Measurements from ENCODE around the gene KHNYN. TPM values are rescaled to one million over a fixed set of nuclear protein-coding genes. Genes with fewer than 3 reads are reported as not detected.
"Not testable (repeated sequence)": the region's sequence is repeated elsewhere in the genome, so short reads cannot be mapped to it uniquely, and the experiment has no call there.

Gene KHNYN
- total RNA-seq, 1 experiment from 2014 or later: 63.0 TPM

GRCh38 chr14:24473211-24473610 lies 43.5 kb downstream of the KHNYN start:
- Mint-ChIP-seq H3K9me3 (ENCODE audit: unreplicated experiment) (no peaks in the 10 kb centered on the region), H3K27ac (ENCODE audit: low read depth, unreplicated experiment) (no peak overlapping the region), H3K27me3 (ENCODE audit: insufficient read depth, unreplicated experiment) (no peaks in the 10 kb centered on the region), H3K4me1 (ENCODE audit: insufficient read depth, unreplicated experiment) (no peaks in the 10 kb centered on the region), H3K4me3 (ENCODE audit: unreplicated experiment) (no peak overlapping the region), H3K36me3 (ENCODE audit: insufficient read depth, unreplicated experiment) (no peaks in the 10 kb centered on the region)
- DNase-seq (ENCODE audit: unreplicated experiment): no peak
- TF ChIP-seq, protein P1, sequence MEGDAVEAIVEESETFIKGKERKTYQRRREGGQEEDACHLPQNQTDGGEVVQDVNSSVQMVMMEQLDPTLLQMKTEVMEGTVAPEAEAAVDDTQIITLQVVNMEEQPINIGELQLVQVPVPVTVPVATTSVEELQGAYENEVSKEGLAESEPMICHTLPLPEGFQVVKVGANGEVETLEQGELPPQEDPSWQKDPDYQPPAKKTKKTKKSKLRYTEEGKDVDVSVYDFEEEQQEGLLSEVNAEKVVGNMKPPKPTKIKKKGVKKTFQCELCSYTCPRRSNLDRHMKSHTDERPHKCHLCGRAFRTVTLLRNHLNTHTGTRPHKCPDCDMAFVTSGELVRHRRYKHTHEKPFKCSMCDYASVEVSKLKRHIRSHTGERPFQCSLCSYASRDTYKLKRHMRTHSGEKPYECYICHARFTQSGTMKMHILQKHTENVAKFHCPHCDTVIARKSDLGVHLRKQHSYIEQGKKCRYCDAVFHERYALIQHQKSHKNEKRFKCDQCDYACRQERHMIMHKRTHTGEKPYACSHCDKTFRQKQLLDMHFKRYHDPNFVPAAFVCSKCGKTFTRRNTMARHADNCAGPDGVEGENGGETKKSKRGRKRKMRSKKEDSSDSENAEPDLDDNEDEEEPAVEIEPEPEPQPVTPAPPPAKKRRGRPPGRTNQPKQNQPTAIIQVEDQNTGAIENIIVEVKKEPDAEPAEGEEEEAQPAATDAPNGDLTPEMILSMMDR (IDR thresholded peaks at IDR 0.05; ENCODE audit: unreplicated experiment): no peak
- no TSS peak for BruUV-seq (replicated peaks)
- intact Hi-C loops (cut with micrococcal nuclease): no loop called here
- ChIA-PET CTCF (no interaction called here), POLR2A (no interaction called here)

DNA sequence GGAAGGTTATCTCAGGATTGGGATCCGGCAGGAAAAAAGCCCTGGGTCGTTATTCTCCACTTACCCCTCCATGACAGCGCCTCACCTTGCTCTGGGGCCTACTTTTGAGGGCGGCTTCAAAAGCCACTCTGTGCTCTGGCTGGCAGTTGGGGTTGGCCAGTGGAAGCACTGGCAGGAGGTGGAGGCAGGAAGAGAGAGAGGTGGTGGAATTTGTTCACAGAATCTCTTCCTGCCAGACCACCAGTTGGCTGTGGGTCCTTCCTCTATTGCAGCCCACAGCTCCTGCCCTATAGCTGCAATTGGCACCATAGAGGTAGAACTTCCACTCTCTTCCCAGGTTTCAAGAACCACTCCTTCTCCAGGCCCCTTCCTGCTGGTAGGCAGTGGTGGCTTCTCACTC lies 45.5 kb downstream of the KHNYN start:
- DNase-seq (ENCODE audit: unreplicated experiment): no peak
- no TSS peak for BruUV-seq (replicated peaks)
- CTCF ChIA-PET: interaction anchor here (0.6 to 1.4 kb wide), 2 partner anchors 9 to 1578 kb away, joined by 3 to 4 read pairs; no protein-coding TSS in a partner anchor
- no peaks in the 10 kb centered on the region for H3K4me1 Mint-ChIP-seq (ENCODE audit: insufficient read depth, unreplicated experiment)
- no peaks in the 10 kb centered on the region for H3K36me3 Mint-ChIP-seq (ENCODE audit: insufficient read depth, unreplicated experiment)
- H3K4me3 Mint-ChIP-seq (ENCODE audit: unreplicated experiment): no peak overlapping the region
- no peak overlapping the region for H3K27ac Mint-ChIP-seq (ENCODE audit: low read depth, unreplicated experiment)
- intact Hi-C loops (cut with micrococcal nuclease): no loop called here
- TF ChIP-seq, protein P1 (IDR thresholded peaks at IDR 0.05; ENCODE audit: unreplicated experiment): no peak
- POLR2A ChIA-PET: no interaction called here
- H3K27me3 Mint-ChIP-seq (ENCODE audit: insufficient read depth, unreplicated experiment): no peaks in the 10 kb centered on the region
- H3K9me3 Mint-ChIP-seq (ENCODE audit: unreplicated experiment): no peaks in the 10 kb centered on the region

GRCh38 chr14:24479999-24480398 lies 50.2 kb downstream of the KHNYN start:
- H3K4me1 Mint-ChIP-seq (ENCODE audit: insufficient read depth, unreplicated experiment); DNase-seq (ENCODE audit: unreplicated experiment); H3K4me3 Mint-ChIP-seq (ENCODE audit: unreplicated experiment): not testable (repeated sequence)

GRCh38 chr14:24481622-24482324 lies 52.0 kb downstream of the KHNYN start:
- ChIA-PET POLR2A (no interaction called here), CTCF (interaction anchor here (0.6 to 1.2 kb wide), 3 partner anchors 23 to 378 kb away, joined by 3 to 4 read pairs (median 3); no protein-coding TSS in a partner anchor)
- intact Hi-C loops (cut with micrococcal nuclease): loop anchor here (1.0 kb wide), 1 partner anchor 198 kb away; no protein-coding TSS in a partner anchor

More at GRCh38 chr14:24479999-24480398, 50.2 kb downstream of the KHNYN start:
- POLR2A ChIA-PET; intact Hi-C loops (cut with micrococcal nuclease); H3K36me3 Mint-ChIP-seq (ENCODE audit: insufficient read depth, unreplicated experiment); H3K27me3 Mint-ChIP-seq (ENCODE audit: insufficient read depth, unreplicated experiment); H3K9me3 Mint-ChIP-seq (ENCODE audit: unreplicated experiment); CTCF ChIA-PET; BruUV-seq (replicated peaks); H3K27ac Mint-ChIP-seq (ENCODE audit: low read depth, unreplicated experiment): not testable (repeated sequence)

GRCh38 chr14:24482699-24483303 lies 53.0 kb downstream of the KHNYN start:
- intact Hi-C loops (cut with micrococcal nuclease): not testable (repeated sequence)

More at GRCh38 chr14:24481622-24482324, 52.0 kb downstream of the KHNYN start:
- no peaks in the 10 kb centered on the region for H3K4me1 Mint-ChIP-seq (ENCODE audit: insufficient read depth, unreplicated experiment)
- H3K9me3 Mint-ChIP-seq (ENCODE audit: unreplicated experiment): no peaks in the 10 kb centered on the region
- no peak overlapping the region for H3K27ac Mint-ChIP-seq (ENCODE audit: low read depth, unreplicated experiment)
- BruUV-seq (replicated peaks): no TSS peak
- H3K4me3 Mint-ChIP-seq (ENCODE audit: unreplicated experiment): no peak overlapping the region
- peak; percentile 51 for DNase-seq (ENCODE audit: unreplicated experiment)
- no peaks in the 10 kb centered on the region for H3K27me3 Mint-ChIP-seq (ENCODE audit: insufficient read depth, unreplicated experiment)
- no peaks in the 10 kb centered on the region for H3K36me3 Mint-ChIP-seq (ENCODE audit: insufficient read depth, unreplicated experiment)
- TF ChIP-seq, protein P1 (IDR thresholded peaks at IDR 0.05; ENCODE audit: unreplicated experiment): peak; percentile 50

More at GRCh38 chr14:24482699-24483303, 53.0 kb downstream of the KHNYN start:
- BruUV-seq (replicated peaks); H3K4me3 Mint-ChIP-seq (ENCODE audit: unreplicated experiment); H3K9me3 Mint-ChIP-seq (ENCODE audit: unreplicated experiment); H3K27me3 Mint-ChIP-seq (ENCODE audit: insufficient read depth, unreplicated experiment); H3K36me3 Mint-ChIP-seq (ENCODE audit: insufficient read depth, unreplicated experiment); POLR2A ChIA-PET; H3K27ac Mint-ChIP-seq (ENCODE audit: low read depth, unreplicated experiment); H3K4me1 Mint-ChIP-seq (ENCODE audit: insufficient read depth, unreplicated experiment): not testable (repeated sequence)
- CTCF ChIA-PET: interaction anchor here (0.7 kb wide), 1 partner anchor 29 kb away, joined by 4 read pairs; no protein-coding TSS in a partner anchor
- DNase-seq (ENCODE audit: unreplicated experiment): peak; percentile 47

All from MCF 10A (cell line).